GM18520 (cell line): ENCODE results near the gene SRR.

Source experiments
- ATAC-seq: cut with Tn5 transposase; IDR thresholded peaks from one replicate; pipeline ENCODE4 v1.9.1; 2021; ENCODE audit not compliant: unreplicated experiment

SRR gene

GRCh38 chr17:2338315-2338657 is 34.5 kb downstream of the SRR start:
- ATAC-seq = no peak

GRCh38 chr17:2343421-2343820 is 39.7 kb downstream of the SRR start:
- no peak for ATAC-seq

GRCh38 chr17:2344528-2344927 is 40.8 kb downstream of the SRR start:
- ATAC-seq = no peak

- no peak for ATAC-seq
These were observed 42.7 kb downstream of the SRR start for GRCh38 chr17:2346475-2346874.

GRCh38 chr17:2347805-2348685 is 44.3 kb downstream of the SRR start:
- ATAC-seq = no peak

GRCh38 chr17:2351269-2351668 is 47.5 kb downstream of the SRR start:
- no peak for ATAC-seq

GRCh38 chr17:2354311-2354710 is 50.6 kb downstream of the SRR start:
- ATAC-seq = no peak

- no peak for ATAC-seq
These were observed 53.5 kb downstream of the SRR start for GRCh38 chr17:2357237-2357636.

- no peak for ATAC-seq
These were observed 54.2 kb downstream of the SRR start for GRCh38 chr17:2357931-2358434.

- no peak for ATAC-seq
These were observed 57.4 kb downstream of the SRR start for GRCh38 chr17:2361010-2361760.

GRCh38 chr17:2362016-2362415 is 58.3 kb downstream of the SRR start:
- no peak for ATAC-seq

- ATAC-seq = no peak
These were observed 58.7 kb downstream of the SRR start for GRCh38 chr17:2362416-2362815.

GRCh38 chr17:2362881-2363280 is 59.1 kb downstream of the SRR start:
- no peak for ATAC-seq

GRCh38 chr17:2363318-2363717 is 59.6 kb downstream of the SRR start:
- ATAC-seq = no peak

- no peak for ATAC-seq
These were observed 60.4 kb downstream of the SRR start for GRCh38 chr17:2363851-2364762.

- ATAC-seq = no peak
These were observed 61.0 kb downstream of the SRR start for GRCh38 chr17:2364763-2365116.

- ATAC-seq = no peak
These were observed 61.4 kb downstream of the SRR start for GRCh38 chr17:2365132-2365531.

- ATAC-seq = no peak
These were observed 63.2 kb downstream of the SRR start for GRCh38 chr17:2366747-2367494.

- ATAC-seq = no peak
These were observed 64.6 kb downstream of the SRR start for GRCh38 chr17:2368359-2368758.

- no peak for ATAC-seq
These were observed 65.3 kb downstream of the SRR start for GRCh38 chr17:2369039-2369438.
